Glutamatergic neuron (in vitro differentiated cells): ENCODE data around the gene SINHCAF. TPM values are rescaled to one million over a fixed set of nuclear protein-coding genes. Genes with fewer than 3 reads are reported as not detected.

Experiments
- DNase-seq: peaks from one replicate; pipeline ENCODE4 v3.0.0; 2022
- H3K27ac Mint-ChIP-seq: one replicate; pipeline ENCODE4 v1.8.0; 2020; ENCODE audit warnings: mild to moderate bottlenecking, mixed read lengths, inconsistent platforms; ENCODE audit not compliant: unreplicated experiment
- H3K27me3 Mint-ChIP-seq: one replicate; pipeline ENCODE4 v1.8.0; 2020; ENCODE audit warnings: mild to moderate bottlenecking, moderate library complexity, mixed read lengths, inconsistent platforms; ENCODE audit not compliant: unreplicated experiment
- H3K36me3 Mint-ChIP-seq: one replicate; pipeline ENCODE4 v1.8.0; 2020; ENCODE audit warnings: mild to moderate bottlenecking, mixed read lengths, inconsistent platforms; ENCODE audit not compliant: unreplicated experiment
- H3K4me1 Mint-ChIP-seq: one replicate; pipeline ENCODE4 v1.8.0; 2020; ENCODE audit warnings: mild to moderate bottlenecking, low read depth, mixed read lengths, inconsistent platforms; ENCODE audit not compliant: unreplicated experiment
- H3K4me3 Mint-ChIP-seq: one replicate; pipeline ENCODE4 v1.8.0; 2020; ENCODE audit warnings: mild to moderate bottlenecking, mixed read lengths, inconsistent platforms; ENCODE audit not compliant: unreplicated experiment
- H3K9me3 Mint-ChIP-seq: one replicate; pipeline ENCODE4 v1.8.0; 2020; ENCODE audit warnings: mild to moderate bottlenecking, moderate library complexity, mixed read lengths, inconsistent platforms; ENCODE audit not compliant: unreplicated experiment
- total RNA-seq: library from RNA; stranded (reverse); fragmentation: NEBNext Ultra II Directional; extraction: Animal tissue kit (Norgen Biotek cat#: 25700); gene quantifications from one replicate; pipeline ENCODE4 v1.2.1, GENCODE V29; 2021; ENCODE audit not compliant: unreplicated experiment
- TF ChIP-seq, protein P1 (sequence below): fragments of 200-600 bp; sonication (generic); IDR thresholded peaks from one replicate; pipeline ENCODE4 v1.5.0; 2021; ENCODE audit not compliant: partially characterized antibody, unreplicated experiment

SINHCAF gene
- total RNA-seq, 1 donor from 2014 or later, result 149 TPM

DNA sequence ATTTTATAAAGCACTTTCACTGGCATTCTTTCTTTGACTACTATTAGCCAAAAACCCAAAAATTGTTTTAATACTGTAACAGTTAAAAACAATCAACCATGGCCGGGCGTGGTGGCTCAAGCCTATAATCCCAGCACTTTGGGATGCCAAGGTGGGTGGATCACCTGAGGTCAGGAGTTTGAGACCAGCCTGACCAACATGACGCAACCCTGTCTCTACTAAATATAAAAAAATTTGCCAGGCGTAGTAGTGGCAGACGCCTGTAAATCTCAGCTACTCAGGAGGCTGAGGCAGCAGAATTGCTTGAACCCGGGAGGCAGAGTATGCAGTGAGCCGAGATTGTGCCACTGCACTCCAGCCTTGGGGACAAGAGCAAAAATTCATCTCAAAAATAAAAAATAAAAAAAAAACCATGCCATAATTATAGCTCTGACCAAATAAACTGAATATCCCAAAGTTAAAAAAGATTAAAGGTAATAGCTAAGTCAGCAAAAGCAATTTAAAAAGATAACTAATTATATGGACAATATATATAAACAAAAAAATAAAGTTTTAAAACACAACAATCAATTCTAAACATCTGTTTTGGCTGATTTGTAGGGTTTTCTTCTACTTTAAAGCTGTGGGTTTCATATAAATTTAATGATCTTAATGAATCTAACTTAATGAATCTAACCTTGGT is 10.0 kb downstream of the SINHCAF start:
- no peaks in the 10 kb centered on the region for H3K27me3 Mint-ChIP-seq
- no peaks in the 10 kb centered on the region for H3K9me3 Mint-ChIP-seq
- H3K27ac Mint-ChIP-seq, result no peak overlapping the region

GRCh38 chr12:31315044-31315715 is 10.8 kb downstream of the SINHCAF start:
- DNase-seq, result no peak
- Mint-ChIP-seq H3K9me3 (no peaks in the 10 kb centered on the region), H3K27ac (no peak overlapping the region), H3K4me1 (peaks cover 24% of the 10 kb centered on the region), H3K4me3 (no peak overlapping the region), H3K36me3 (no peaks in the 10 kb centered on the region), H3K27me3 (no peaks in the 10 kb centered on the region)
- TF ChIP-seq, protein P1, sequence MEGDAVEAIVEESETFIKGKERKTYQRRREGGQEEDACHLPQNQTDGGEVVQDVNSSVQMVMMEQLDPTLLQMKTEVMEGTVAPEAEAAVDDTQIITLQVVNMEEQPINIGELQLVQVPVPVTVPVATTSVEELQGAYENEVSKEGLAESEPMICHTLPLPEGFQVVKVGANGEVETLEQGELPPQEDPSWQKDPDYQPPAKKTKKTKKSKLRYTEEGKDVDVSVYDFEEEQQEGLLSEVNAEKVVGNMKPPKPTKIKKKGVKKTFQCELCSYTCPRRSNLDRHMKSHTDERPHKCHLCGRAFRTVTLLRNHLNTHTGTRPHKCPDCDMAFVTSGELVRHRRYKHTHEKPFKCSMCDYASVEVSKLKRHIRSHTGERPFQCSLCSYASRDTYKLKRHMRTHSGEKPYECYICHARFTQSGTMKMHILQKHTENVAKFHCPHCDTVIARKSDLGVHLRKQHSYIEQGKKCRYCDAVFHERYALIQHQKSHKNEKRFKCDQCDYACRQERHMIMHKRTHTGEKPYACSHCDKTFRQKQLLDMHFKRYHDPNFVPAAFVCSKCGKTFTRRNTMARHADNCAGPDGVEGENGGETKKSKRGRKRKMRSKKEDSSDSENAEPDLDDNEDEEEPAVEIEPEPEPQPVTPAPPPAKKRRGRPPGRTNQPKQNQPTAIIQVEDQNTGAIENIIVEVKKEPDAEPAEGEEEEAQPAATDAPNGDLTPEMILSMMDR, result no peak

More for the DNA sequence above, 10.0 kb downstream of the SINHCAF start:
- Mint-ChIP-seq H3K4me3 (no peak overlapping the region), H3K36me3 (no peaks in the 10 kb centered on the region), H3K4me1 (peaks cover 29% of the 10 kb centered on the region)
- TF ChIP-seq, protein P1, result no peak
- no peak for DNase-seq

DNA sequence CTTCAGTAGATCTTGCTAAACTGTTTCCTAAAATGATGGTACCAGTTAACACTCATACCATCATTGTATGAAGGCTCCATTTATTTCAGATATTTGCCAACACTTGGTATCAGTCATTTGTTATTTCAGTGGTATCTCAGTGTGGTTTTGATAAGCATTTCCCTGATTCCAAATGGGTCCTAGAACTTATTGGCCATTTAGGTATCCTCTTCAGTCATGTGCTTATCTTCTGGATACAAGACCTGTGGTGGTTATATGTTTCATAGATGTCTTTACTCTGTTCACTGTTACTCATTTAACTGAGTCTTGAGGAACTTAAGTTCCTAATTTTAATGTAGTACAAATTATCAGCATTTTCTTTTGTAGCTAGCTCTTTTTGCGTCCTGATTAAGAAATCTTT is 13.5 kb downstream of the SINHCAF start:
- Mint-ChIP-seq H3K4me3 (no peak overlapping the region), H3K9me3 (no peaks in the 10 kb centered on the region), H3K36me3 (no peaks in the 10 kb centered on the region), H3K4me1 (peaks cover 6% of the 10 kb centered on the region), H3K27me3 (no peaks in the 10 kb centered on the region), H3K27ac (no peak overlapping the region)
- TF ChIP-seq, protein P1, result no peak
- no peak for DNase-seq

GRCh38 chr12:31311634-31312258 is 14.2 kb downstream of the SINHCAF start:
- H3K27me3 Mint-ChIP-seq, result no peaks in the 10 kb centered on the region
- DNase-seq, result no peak
- H3K36me3 Mint-ChIP-seq, result no peaks in the 10 kb centered on the region
- no peaks in the 10 kb centered on the region for H3K4me1 Mint-ChIP-seq
- peaks cover 1% of the 10 kb centered on the region for H3K9me3 Mint-ChIP-seq
- no peak overlapping the region for H3K27ac Mint-ChIP-seq
- TF ChIP-seq, protein P1, result no peak
- H3K4me3 Mint-ChIP-seq, result no peak overlapping the region

GRCh38 chr12:31310488-31310887 is 15.5 kb downstream of the SINHCAF start:
- H3K4me1 Mint-ChIP-seq, result no peaks in the 10 kb centered on the region
- H3K4me3 Mint-ChIP-seq, result no peak overlapping the region
- TF ChIP-seq, protein P1, result no peak
- H3K27ac Mint-ChIP-seq, result no peak overlapping the region
- no peaks in the 10 kb centered on the region for H3K36me3 Mint-ChIP-seq
- DNase-seq, result no peak
- peaks cover 1% of the 10 kb centered on the region for H3K9me3 Mint-ChIP-seq
- no peaks in the 10 kb centered on the region for H3K27me3 Mint-ChIP-seq
